Activated T-cell treated with anti-CD3 and anti-CD28 coated beads for 24 hours (primary cell): Measurements from ENCODE around the gene CD160.
"Not testable (repeated sequence)": the region's sequence is repeated elsewhere in the genome, so short reads cannot be mapped to it uniquely, and the experiment has no call there.

Experiments used
- DNase-seq: peaks from one replicate; pipeline ENCODE4 v3.0.0-alpha.2; 2020; ENCODE audit warnings: low read depth

CD160 gene, protein sequence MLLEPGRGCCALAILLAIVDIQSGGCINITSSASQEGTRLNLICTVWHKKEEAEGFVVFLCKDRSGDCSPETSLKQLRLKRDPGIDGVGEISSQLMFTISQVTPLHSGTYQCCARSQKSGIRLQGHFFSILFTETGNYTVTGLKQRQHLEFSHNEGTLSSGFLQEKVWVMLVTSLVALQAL

DNA sequence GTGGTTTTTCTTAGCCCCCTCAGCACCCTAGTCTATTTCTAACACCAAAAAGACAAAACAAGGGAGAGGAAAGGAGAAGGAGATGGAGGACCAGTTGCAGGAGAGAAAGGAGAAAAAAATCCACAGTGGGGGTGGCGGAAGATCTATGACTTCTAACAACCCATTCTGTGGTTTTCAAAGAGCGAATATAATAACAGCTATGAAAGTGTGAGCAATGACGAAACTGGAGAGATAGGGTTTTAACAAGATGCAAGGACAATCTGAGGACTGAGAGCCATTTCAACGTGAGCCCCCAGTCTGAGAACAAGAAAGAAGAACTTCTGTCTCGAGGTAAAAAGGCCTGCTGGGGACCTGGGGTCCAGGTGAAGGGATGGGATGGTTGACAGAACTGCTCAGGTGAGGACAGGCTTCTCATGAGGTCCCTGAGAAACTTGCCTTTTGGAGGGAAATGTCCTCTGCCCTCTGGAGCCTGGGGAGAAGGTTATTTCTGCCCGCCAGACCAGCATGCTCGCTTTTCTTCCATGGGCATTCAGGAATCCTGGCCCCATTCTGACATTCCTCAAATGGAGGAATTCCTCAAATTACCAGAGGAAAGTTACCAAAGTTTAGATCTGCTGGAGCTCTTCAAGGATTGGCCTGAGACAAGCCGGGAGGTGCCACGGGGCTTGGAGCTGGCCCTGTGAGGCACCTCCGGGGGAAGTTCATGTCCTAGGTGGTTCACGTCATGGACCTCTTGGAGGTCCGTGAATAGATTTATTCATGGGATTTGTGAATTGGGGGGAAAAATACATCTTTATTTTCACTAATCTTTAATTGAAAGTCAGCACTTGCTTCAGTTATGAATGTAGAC lies at the start of gene CD160:
CD160 (plus strand) TSS at position 270 of the 850 bp plus-strand sequence. CDS start 8,829 bp downstream, outside the sequence.
- DNase-seq, result no peak

DNA sequence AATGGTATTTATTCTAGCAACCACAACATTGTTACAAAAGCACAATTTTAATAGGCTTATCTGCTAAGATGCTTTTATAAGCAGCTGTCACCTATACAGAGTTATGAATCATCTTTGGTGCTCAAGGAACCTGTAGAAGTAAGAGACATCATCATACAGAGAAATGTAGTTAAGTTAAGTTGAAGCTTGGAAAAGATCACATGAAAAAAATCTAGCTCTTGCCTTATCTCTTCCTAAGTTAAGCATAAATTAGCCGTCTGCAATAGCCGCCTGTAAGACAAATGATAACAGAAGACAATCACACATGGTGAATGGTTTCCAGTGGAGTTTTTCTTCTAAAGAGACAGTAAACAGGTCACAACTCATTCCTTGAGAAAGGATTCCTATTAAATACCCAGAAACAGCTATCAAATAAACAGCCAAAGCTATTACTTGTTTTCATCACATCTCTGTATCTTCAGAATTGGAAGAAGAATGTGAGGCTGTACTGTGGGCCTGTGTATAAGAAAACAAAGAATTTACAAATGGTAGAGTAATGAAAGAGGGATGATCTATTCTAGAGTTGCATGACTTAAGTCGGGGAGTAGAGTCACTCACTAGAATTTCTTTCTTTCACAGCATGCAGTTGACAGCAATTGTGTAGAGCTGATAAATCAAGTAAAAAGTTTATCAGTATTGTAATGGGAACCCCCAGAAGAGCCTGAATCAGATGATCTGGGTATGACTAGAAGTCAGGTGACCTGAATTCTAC lies 48.1 kb upstream of the CD160 start:
- DNase-seq, result not testable (repeated sequence)

DNA sequence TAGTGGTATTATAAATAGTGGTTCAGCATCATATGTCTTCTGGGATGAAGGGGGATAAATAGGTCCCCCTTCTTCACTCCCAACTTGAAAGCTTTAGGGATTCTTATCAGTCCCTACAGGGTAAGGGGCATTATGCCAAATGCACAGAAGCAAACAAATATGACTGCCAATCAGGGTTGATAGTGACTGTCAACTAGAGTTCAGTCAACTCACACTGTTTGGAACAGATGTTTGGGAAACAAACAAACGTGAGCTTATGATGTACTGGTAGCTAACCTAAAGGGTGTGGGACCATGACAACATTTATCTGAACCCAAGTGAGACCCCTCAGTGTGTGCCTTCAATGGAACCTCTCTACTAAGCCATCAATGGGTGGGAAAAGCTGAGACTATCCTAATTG lies 46.1 kb upstream of the CD160 start:
- DNase-seq, result not testable (repeated sequence)

DNA sequence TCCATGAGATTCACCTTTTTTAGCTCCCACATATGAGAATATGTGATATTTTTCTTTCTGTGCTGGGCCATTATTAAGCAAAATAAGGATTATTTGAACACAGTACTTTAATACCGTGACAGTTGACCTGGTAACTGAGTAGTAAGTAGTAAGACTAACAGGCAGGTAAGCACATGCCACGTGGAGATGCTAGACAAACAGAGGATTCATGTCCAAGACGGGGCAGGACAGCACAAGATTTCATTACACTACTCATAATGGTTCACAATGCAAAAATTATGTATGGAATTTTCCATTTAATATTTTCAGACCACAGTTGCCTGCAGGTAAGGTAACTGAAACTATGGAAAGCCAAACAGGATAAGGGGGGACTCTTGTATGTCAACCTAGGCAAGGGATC lies 34.4 kb upstream of the CD160 start:
- not testable (repeated sequence) for DNase-seq

DNA sequence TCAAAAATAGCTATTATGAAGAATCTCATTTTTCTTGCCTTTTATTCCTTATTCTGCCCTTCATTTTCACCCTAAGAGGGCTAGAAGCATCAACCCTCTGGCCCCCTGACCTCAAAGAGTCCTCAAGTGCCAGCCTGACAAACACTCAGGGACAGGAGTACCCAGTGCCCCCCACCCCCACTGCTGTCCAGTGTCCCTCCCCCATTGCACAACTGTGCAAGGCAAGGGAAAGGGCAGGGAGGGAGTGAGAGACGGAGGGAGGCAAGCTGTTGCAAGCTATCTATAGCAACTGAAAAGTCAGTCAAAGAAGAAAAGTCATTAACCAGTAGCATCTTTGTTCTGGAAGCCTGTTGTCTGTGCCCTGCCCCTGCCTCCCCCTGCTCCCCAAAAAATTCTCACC lies 33.2 kb upstream of the CD160 start:
- not testable (repeated sequence) for DNase-seq

DNA sequence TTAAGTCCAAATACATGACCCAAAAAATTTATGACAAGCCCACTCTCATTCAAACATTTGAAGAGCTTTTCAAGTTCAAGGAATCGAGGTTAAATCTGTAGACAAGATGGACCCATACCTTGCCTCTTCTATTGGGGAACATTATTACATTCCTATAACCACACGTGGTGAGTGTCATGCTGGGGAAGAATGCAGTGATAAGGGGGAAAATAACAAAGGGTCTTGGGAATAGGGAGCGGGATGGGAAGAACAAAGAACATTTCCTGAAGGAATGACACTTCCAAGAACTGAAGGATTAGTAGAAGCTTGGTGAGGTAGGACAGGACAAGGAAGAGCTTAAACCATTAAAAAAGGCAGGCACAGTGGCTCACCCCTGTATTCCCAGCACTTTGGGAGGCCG lies 31.0 kb upstream of the CD160 start:
- DNase-seq, result no peak

DNA sequence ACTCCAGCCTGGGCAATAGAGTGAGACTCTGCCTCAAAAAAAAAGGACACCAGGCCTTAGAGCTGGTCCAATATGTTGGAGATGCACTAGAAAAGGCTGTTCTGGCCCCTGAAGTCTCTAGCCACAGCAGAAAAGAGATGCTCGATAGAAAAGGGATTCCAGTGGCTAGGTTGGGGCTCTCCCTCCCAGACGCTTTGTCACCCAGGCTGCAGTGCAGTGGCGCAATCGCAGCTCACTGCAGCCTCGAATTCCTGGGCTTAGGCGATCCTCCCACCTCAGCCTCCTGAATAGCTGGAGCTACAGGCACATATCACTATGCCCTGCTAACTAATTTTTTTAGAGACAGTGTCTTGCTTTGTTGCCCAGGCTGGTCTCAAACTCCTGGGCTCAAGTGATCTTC lies 30.4 kb upstream of the CD160 start:
- DNase-seq, result no peak

DNA sequence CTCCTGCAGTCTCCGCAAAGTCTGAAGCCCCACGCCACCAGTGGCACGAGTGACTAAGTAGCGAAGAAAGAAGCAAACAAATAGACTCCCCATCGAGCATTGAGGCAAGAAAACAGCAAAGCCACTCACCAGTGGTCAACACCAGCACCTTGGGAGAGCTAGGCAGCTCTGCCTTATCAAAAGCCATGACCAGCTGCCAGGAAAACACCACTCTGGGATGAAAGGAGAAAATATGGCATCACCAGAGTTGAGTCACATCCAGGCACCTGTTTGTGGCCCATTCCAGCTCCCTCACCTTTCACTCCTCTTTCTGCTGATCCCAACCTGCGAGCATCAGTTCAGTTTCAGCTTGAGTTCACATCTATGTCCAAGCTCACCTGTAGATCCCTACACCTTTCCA lies 29.4 kb upstream of the CD160 start:
- no peak for DNase-seq

DNA sequence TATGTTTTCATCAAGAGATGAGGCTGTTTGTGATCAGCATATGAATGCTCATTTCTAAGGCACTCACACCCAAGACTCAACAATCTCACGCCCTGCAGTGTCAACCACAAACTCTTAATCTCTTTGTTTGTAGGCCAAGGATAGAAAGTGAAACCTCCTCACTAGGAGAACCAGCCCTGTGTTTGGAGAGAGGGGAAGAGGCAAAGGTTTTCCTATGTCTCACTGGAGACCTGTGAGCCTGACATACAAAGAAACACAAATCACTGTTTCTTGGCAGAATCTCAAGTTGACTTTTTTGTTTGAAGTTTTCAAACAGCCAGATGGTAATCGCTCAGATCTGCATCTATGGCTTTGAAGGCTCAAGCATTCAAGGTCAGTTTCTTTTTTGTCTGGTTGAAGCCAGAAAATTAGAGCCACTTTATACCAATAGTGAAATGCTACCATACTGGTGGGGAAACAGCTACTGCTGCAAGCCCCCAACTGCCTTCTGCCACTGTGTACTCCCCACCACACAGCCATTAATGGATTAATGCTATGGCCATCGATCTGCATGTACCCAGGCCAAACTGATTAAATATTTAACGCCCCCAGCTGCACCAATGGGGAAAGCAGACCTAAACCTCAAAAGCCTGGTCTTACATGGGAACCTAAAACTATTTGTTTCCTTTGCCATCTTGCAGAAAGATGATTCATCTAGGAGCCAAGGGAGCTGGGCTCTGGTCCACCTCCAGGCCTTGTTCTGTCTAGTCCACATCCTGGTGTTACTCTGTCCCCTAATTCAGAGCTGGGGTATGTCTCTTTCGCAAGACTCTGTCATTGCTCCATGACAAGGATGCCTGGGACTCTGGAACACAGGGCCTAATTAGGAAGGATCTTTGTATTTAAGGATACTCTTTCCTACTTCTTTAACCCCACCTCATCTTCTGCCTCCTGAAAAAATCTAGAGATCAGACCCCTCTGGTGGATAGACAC lies 28.4 kb upstream of the CD160 start:
- peak; percentile 20 for DNase-seq

DNA sequence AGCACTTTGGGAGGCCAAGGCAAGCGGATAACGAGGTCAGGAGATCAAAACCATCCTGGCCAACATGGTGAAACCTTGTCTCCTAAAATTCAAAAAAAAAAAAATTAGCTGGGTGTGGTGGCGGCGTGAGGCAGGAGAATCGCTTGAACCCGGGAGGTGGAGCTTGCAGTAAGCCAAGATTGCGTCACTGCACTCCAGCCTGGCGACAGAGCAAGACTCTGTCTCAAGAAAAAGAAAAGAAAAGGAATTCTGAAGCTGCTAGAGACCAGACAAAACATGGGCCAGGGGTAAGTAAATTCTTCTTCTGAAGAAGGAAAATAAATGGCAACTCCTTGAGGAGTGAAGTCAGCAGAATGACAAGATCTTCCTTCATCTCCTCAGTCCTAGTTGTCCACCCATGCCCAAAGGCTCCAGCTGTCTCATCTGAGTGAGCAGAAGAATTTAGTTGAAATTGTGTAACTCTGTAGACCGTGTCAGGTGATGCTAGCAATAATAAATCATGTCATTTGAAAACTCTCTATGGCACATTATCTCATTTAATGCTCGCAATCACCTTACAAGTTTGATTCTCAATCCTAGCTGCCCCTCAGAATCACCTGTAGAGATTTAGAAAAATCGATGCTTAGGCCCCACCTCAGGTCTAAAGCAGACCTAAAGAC lies 26.4 kb upstream of the CD160 start:
- no peak for DNase-seq

DNA sequence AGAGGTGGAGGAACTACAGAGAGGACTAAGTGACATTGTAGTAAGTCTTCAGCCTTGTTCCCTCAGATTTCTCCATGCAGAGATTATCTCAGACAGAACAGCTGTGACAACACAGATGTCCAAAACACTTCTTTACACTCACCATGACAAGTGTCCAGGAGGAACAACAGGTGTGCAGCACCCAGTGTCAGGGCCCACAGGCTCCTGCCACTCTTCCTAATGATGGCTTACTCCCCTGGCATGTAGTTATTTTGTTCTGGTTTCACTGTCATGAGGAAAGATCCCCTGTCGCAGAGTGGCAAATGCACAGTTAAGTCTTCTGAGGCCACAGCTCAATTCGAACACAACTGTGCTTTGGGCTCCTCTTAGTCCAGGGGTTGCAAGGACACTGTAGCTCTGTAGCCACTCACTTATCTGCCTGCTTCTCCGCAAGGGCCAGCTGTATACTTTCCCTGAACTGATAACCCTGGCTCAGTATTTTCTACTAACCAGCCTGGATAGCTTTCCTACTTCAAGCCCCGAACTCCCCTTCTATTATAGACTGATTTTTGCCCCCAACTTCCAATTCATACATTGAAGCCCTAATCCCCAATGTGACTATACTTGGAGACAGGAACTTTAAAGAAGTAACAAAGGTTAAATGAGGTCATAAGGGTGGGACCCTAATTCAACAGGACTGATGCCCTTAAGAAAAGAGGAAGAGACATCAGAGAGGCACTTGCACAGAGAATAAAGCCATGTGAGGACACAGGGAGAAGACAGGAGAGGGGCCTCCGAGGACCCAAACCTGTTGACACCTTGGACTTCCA lies 23.3 kb upstream of the CD160 start:
- no peak for DNase-seq

DNA sequence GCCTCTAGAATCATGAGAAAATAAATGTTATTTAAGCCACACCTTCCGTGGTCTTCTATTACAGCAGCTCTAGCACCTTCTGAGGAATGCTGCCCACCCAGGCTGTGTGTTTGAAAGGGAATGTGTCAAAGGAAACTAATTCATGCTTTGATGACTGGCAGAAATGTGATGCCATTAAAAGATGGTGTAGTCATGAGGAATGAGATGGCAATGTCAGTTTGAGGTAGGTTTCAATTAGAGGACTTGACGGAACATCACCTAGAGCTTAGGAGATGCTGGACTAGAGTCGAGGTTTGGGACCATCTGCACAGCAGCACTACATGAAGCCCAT lies 22.7 kb upstream of the CD160 start:
- no peak for DNase-seq

DNA sequence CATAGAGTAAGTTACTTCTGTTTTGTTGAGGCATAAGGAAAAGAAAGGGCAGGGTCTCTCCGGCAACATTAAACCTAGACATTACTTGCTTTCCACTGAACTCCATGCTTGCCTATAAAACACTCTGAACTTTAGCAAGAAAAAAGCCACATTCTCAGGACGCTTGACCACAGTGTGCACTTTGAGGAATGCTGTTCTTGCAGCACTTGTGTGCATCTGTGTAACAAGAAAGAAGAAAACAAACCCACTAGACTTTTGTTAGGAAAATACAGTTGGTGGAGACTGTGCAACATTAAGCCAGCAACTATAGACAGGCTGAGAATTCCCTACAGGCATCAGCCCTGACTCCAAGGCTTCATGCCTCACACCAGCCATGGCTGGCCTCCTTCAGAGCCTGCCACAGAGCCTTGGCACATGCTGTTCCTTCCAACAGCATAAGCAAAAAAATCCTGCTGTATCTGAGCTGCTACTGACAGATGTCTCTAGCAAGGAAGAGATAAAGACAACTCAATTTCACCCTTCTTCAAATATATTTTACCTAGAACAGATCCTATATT lies 17.9 kb upstream of the CD160 start:
- no peak for DNase-seq

DNA sequence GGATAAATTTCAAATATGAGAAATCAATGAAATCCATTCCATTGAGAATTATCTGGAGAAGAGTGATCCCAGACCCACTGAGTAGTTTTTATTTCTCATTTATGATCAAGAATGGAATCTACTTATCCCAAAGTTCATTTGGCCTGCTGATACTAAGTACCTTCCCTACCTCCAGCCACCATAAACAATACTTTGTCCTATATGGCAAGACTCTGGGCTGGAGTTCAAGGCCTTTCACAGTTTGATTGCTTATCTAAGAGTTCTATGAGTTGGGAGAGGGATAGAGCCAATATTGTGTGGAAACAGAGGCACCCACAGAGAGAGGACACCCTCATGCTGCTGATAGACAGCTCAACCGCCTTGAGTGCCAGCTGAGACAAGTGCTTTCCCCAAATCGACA lies 17.2 kb upstream of the CD160 start:
- no peak for DNase-seq

DNA sequence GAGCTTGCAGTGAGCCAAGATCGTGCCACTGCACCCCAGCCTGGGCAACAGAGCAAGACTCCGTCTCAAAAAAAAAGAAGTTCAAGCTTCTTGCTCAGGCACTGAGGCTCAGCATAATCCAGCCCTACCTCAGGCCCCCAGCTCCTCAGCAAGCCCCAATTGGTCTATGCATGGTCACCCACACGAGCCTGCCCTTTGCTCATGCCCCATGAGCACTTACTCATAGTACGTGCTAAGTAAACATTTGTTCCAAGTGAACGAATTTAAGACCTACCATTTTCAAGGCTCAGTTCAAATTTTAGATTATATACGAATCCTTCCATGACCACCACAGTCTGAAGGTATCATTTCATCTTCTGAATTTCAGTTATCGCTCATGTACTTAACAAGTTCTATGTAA lies 16.5 kb upstream of the CD160 start:
- no peak for DNase-seq

DNA sequence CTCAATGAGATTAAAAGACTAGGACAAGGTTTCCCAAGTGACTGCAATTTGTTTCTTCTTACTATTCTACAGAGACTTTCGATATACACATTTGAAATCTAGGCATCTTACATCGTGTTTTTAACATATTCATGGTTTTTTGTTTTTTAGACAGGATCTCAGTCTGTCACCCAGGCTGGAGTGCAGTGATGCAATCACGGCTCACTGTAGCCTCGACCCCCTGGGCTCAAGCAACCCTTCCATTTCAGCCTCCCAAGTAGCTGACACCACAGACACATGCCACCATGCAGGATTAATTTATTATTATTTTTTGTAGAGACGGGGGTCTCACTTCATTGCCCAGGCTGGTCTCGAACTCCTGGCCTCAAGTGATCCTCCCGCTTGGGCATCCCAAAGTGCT lies 13.7 kb upstream of the CD160 start:
- DNase-seq, result no peak

DNA sequence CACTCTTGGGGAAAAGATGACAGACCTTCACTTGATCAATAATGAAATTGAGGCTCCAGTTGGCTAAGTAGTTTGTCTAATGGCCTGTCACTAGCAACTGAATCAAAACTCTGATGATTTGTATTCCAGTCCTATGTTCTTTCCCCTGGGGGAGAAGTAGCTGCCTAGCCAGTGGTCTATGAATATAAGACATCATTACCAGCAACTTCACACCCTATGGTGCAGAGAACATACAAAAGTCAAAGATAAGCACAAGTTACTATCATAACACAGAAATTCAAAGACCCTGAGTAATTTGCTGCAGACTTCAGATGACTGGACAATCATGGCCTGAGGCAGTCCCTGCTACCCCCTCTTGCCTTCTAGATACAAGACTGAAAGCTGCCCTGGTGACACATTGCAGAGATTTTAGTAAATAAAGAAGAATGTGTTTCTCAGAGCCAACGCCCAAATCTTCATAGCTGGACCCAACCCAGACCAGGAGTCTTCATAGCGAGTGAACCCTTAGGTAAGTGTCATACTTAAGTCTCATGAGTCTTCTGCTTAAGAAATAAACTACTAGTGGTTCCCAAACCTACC lies 13.1 kb upstream of the CD160 start:
- no peak for DNase-seq

DNA sequence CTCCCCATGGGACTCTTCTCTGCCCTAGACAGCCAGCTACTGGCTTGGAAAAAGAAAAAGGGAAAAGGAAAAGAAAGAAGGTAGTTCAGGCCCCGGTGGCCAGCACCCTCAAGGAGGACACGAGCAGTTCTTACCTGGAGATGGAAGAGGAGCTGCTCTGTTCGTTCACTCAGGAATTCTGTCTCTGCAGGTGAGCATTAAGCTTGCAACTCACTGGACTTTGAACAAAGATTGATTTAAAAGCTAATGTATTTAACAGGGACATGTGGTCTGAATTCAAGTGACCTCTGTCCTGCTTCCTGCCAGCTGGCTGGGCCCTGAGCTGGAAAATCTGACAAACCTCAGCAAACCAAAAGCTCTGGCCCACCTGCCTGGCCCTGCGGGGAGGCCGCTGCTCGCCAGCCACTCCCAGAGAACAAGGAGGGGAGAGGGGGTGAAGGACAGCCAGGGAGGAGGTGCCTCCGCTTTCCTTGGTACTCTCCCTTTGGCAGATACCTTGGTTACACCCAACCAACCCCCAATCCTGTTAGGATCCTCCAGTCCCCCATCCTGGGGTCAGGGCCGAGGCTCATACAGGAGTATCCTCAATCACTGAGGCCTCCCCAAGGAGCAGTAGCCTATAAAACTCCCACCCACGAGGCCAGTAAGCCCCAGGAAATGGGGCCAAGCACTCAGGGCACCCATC lies 12.0 kb upstream of the CD160 start, which contains the start of gene PDZK1:
PDZK1 (minus strand) TSS at position 186 of the 685 bp plus-strand sequence. CDS start 19,347 bp downstream, outside the sequence.
- DNase-seq, result no peak

DNA sequence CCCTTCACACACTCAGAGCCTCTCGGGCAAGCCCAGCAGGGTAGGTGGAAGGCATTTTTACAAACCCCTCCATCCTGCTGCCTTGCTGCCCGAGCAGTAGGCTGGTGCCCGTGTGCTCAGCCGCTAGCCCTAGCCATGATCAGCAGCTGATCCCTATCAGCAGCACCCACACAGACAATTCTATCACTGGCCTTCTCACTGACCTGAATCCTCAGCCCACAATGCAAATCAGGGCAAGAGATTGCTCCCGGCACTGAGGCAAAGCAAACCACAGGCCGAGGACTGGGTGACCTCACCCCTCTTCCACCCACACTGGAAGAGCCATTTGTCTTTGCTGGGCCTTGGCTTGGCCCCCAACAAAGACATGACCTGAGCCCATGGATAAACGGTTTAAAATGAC lies 11.2 kb upstream of the CD160 start:
- DNase-seq, result no peak
